NK-92 (cell line): ENCODE results near the gene ZNF213.

Experiments
- DNase-seq: peaks from one replicate; lab custom pipeline; 2025; ENCODE audit not compliant: unreplicated experiment; lab: John Stamatoyannopoulos, UW

The ZNF213 gene

GRCh38 chr16:3134338-3135125 is at the start of gene ZNF213:
TSS of gene ZNF213 (plus strand) at chr16:3135029. CDS start at chr16:3137281, 2,252 bp downstream.
- DNase-seq = peak; percentile 60

GRCh38 chr16:3085868-3086595 is 48.8 kb upstream of the ZNF213 start:
- DNase-seq = no peak

- no peak for DNase-seq
Measured at GRCh38 chr16:3086596-3087242, 48.1 kb upstream of the ZNF213 start.

- no peak for DNase-seq
Measured at GRCh38 chr16:3087243-3088235, 47.3 kb upstream of the ZNF213 start.

GRCh38 chr16:3088450-3088849 is 46.4 kb upstream of the ZNF213 start:
- DNase-seq = no peak

GRCh38 chr16:3088925-3089716 is 45.7 kb upstream of the ZNF213 start:
- DNase-seq = no peak

- no peak for DNase-seq
Measured at GRCh38 chr16:3089717-3090592, 44.9 kb upstream of the ZNF213 start.

- no peak for DNase-seq
Measured at GRCh38 chr16:3091551-3091950, 43.3 kb upstream of the ZNF213 start.

GRCh38 chr16:3092501-3092941 is 42.3 kb upstream of the ZNF213 start:
- DNase-seq = no peak

GRCh38 chr16:3094289-3095027 is 40.4 kb upstream of the ZNF213 start:
- DNase-seq = no peak

- no peak for DNase-seq
Measured at GRCh38 chr16:3095869-3096268, 39.0 kb upstream of the ZNF213 start.

GRCh38 chr16:3096362-3096761 is 38.5 kb upstream of the ZNF213 start:
- DNase-seq = no peak

- DNase-seq = no peak
Measured at GRCh38 chr16:3097266-3097665, 37.6 kb upstream of the ZNF213 start.

- no peak for DNase-seq
Measured at GRCh38 chr16:3098459-3099394, 36.1 kb upstream of the ZNF213 start, which contains the start of gene ZSCAN10. TSS of gene ZSCAN10 (minus strand) at chr16:3099294. CDS start at chr16:3092937, 6,357 bp downstream.

GRCh38 chr16:3099395-3099731 is 35.5 kb upstream of the ZNF213 start:
- no peak for DNase-seq

GRCh38 chr16:3099732-3100499 is 34.9 kb upstream of the ZNF213 start:
- no peak for DNase-seq
